Sciatic nerve (tissue), 2 donors: ENCODE data around the gene ENPP3. TPM values are rescaled to one million over a fixed set of nuclear protein-coding genes. Genes with fewer than 3 reads are reported as not detected.

Experiments
- ATAC-seq: fragments of 200-7000 bp; cut with Tn5 transposase; one replicate; pipeline ENCODE4 v1.9.1; 2020; ENCODE audit warnings: mild to moderate bottlenecking, moderate library complexity
- DNase-seq: peaks from one replicate; pipeline ENCODE4 v3.0.0-alpha.2; 2020; ENCODE audit warnings: low spot score
- intact Hi-C: fragments of 100-400 bp; cut with DNase I; formaldehyde crosslinking; loops from one replicate; pipeline ENCODE4 v1.14.2; 2022
- total RNA-seq: library from RNA; stranded (reverse); fragmentation: NEBNext Ultra II Directional; extraction: Animal tissue kit (Norgen Biotek cat#: 25700); gene quantifications from one replicate; pipeline ENCODE4 v1.2.1, GENCODE V29; 2021
- donor health status: DM: no; HTN: no; CAD: no.
- donor health status: DM: no; HTN: no; CAD: no.

ENPP3 gene
- total RNA-seq, 1 donor from 2014 or later = 1.7 TPM

- ATAC-seq (no peak), DNase-seq (no peak)
- intact Hi-C loops = no loop called here
Measured at GRCh38 chr6:131754715-131755567, 117.8 kb downstream of the ENPP3 start.

GRCh38 chr6:131755597-131755996 is 118.5 kb downstream of the ENPP3 start:
- DNase-seq (no peak), ATAC-seq (no peak)
- intact Hi-C loops = no loop called here

- ATAC-seq (no peak), DNase-seq (no peak)
- intact Hi-C loops = no loop called here
Measured at GRCh38 chr6:131756039-131756438, 118.9 kb downstream of the ENPP3 start.

- ATAC-seq (peak; percentile 73), DNase-seq (no peak)
- intact Hi-C loops = no loop called here
Measured at GRCh38 chr6:131758920-131759319, 121.8 kb downstream of the ENPP3 start.

- ATAC-seq (no peak), DNase-seq (no peak)
- intact Hi-C loops = no loop called here
Measured at GRCh38 chr6:131761060-131761761, 124.1 kb downstream of the ENPP3 start.

GRCh38 chr6:131761762-131762067 is 124.6 kb downstream of the ENPP3 start:
- intact Hi-C loops = no loop called here
- no peak for ATAC-seq
- no peak for DNase-seq

DNA sequence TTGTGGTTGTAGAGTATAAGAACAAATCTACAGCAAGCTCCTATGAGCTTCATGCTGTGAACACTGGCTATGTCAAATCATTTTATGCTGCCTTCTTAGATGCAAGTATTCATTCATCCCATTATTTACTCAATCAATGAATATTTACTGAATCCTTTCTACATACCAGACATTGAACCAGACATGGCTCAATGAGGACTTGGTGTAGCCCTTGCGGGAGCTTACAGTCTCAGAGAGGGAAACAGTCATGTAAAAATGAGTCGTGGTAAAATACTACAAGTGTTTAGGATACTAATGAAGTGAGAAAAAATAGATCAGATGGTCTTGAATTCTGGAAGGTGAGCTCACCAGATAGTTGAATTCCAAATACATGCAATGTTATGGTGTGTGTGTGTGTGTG is 125.9 kb downstream of the ENPP3 start:
- intact Hi-C loops = no loop called here
- no peak for ATAC-seq
- DNase-seq = no peak

- DNase-seq (no peak), ATAC-seq (no peak)
- intact Hi-C loops = no loop called here
Measured at GRCh38 chr6:131763749-131764148, 126.6 kb downstream of the ENPP3 start.

GRCh38 chr6:131764350-131764749 is 127.2 kb downstream of the ENPP3 start:
- intact Hi-C loops = no loop called here
- DNase-seq (no peak), ATAC-seq (peak; percentile 55)

DNA sequence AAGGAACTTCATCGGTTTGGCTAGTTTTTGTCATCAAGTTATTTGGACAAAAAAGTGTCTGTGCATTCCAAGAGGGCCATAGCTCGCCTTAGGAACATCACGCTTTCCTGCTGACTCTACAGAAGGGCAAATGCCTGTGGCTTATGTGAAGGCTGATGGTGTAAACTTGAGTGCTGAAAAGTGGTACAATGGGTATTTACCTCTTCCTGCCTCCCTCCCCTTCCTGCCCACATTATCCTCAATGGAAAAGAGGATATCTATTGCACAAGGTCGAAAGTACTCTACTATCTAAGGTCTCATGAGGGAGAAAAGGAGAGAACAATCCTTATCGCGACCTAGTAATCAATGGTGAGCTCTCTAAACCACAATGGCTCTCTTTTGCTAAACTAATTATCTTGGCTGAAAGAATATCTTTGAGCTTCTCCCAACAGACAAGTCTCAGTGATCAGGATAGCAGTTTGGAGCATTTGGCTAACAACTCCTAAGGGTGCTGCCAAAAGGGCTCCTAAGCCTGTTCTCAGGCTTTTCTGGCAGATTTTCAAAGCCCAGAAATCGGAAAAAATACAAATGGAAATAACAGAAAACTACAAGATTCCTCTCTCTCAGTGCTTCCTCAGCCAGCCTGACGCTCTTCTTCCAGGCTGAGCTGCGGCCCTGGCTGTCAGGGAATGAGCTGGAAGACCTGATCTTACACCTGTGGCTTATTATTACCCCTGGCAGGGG is 128.1 kb downstream of the ENPP3 start:
- ATAC-seq (peak; percentile 83), DNase-seq (no peak)
- intact Hi-C loops = no loop called here

DNA sequence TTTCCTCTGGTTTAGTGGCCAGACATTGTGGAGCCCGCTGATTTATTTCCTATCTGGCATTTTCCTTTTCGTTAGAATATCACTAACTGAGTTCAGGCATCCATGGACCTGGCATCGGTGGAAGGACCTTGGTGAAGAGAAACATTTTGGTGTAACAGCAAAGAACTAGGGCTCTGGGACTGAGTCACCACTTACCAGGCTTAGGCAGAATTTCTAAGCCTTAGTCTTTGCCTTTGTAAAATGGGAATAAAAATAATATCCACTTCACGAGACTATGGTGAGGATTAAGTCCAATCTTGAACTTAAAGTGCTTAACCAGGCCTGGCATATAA is 128.7 kb downstream of the ENPP3 start:
- intact Hi-C loops = no loop called here
- DNase-seq (no peak), ATAC-seq (peak; percentile 14)

GRCh38 chr6:131766631-131767030 is 129.5 kb downstream of the ENPP3 start:
- intact Hi-C loops = no loop called here
- DNase-seq = no peak
- no peak for ATAC-seq

DNA sequence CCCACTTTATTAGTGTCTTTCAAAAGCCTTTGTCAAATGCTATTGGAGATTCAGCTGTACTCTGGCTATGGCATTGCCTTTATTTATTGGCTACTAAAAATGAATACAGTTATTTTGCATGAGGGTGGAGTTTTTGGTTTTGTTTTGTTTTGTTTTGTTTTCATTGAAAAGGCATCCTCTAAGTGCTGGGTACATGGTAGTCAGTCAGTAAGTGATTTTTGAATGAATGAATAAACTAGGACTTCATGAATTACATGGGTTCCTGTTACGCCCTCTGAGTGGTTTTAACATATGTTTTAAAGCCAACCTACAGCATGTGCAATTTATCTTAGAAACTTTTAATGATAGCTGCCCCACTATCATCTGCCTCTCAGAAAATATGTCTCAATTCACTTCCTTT is 131.9 kb downstream of the ENPP3 start:
- no peak for ATAC-seq
- DNase-seq = no peak
- intact Hi-C loops = no loop called here

GRCh38 chr6:131769385-131770141 is 132.5 kb downstream of the ENPP3 start:
- DNase-seq (no peak), ATAC-seq (no peak)
- intact Hi-C loops = no loop called here

DNA sequence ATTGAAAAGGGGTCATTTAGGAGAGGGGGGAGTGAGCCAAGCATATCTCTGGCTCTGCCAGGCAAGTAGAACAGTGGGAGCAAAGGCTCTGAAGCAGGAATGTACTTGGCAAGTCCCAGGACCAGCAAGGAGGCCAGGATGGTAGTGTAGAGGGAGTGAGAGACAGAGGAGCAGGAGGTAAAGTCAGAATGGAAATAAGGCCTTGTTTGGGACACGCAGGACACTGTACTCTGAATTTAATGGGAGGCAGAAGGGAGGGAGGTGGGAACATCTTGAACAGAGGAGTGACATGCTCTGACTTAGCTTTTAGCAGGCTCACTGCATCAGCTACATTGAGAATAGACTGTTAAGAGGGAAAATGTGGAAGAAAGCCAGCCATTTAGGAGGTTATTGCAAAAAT is 133.7 kb downstream of the ENPP3 start:
- intact Hi-C loops = no loop called here
- ATAC-seq (no peak), DNase-seq (no peak)

DNA sequence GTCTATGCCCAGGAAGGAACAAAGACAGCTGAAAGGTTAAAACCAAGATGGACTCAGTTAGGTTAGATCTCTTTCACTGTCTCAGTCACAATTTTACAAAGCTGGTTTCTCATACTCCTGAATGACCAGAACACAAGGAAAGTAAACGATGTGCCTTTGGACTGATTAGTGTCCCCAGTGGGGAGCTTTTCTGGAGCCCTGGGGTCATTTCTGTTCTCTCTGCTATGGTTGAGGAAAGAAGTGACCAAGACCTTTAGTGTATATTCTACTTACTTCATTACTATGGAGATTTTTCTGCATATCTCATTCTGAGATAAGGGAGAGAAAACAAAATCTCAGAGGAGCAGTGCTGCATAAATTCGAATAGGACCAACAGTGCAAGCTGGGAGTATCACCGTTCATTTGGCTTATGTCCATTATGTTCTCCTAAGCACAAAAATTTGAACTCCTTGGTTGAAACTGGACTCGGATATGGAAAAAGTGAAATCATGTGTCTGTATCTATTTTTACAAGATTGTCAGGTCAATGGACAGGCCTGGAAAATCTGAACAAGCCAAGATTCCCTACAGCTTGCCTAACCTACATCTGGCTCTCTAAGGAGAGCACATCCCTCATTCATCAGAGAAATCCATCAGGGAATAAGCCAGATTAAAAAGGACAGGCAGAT is 136.3 kb downstream of the ENPP3 start:
- DNase-seq = no peak
- intact Hi-C loops = no loop called here
- peak; percentile 71 for ATAC-seq

DNA sequence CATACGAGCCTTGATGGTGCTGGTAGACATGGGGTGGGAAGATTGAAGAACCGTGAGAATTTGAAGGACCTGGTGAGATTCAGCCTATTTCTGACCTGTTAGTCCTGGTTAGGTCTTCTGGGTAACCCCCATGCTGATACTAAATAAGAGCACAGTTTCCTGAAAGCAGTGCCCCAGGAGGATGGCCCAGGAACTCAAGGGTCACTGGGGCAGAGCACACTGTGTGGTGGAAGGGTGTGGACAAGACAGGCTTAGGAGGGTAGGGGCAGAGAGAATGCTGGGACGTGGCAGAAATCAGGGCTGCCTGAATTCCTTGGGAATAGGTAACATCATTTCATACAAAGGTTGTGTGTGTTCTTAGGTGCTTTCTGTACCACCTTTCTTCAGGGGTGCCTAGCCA is 138.8 kb downstream of the ENPP3 start:
- DNase-seq (no peak), ATAC-seq (no peak)
- intact Hi-C loops = no loop called here

DNA sequence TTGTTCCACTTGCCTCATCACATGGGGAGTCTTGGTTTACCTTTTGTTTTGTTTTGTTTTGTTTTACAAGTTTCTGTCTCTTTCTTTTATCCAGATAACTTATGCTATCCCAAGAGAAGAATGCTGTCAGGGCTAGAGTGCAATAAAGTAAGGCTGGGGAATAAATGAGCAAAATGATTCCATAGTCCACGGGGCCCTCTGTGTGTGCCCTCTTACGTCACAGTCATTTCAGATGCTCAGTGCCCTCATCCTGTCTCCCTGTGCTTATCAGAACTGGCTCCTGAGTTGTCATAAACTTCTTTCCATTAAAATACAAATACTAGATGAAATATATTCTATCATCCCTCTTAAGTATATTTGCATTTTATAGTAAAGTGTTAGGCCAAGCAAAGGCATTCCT is 139.9 kb downstream of the ENPP3 start:
- ATAC-seq = no peak
- DNase-seq = no peak
- intact Hi-C loops = no loop called here

GRCh38 chr6:131778169-131778568 is 141.1 kb downstream of the ENPP3 start:
- ATAC-seq (peak; percentile 27), DNase-seq (no peak)
- intact Hi-C loops = no loop called here
